Measurements from ENCODE around the gene MUC4. TPM values are rescaled to one million over a fixed set of nuclear protein-coding genes. Genes with fewer than 3 reads are reported as not detected.
"Not testable (repeated sequence)": the region's sequence is repeated elsewhere in the genome, so short reads cannot be mapped to it uniquely, and the experiment has no call there.

MUC4 gene
- total RNA-seq, 1 donor from 2014 or later, result not detected

GRCh38 chr3:195806211-195806915 is 5.4 kb downstream of the MUC4 start:
- H3K27ac Mint-ChIP-seq, result peak overlapping the region; percentile 85
- H3K9ac ChIP-seq, result no peak overlapping the region
- H3K4me3 ChIP-seq, result no peak overlapping the region
- no peaks in the 10 kb centered on the region for H3K9me3 ChIP-seq (ENCODE audit: low read depth)
- peaks cover 17% of the 10 kb centered on the region for H3F3A ChIP-seq (ENCODE audit: low read depth)
- no peaks in the 10 kb centered on the region for H3K27me3 ChIP-seq
- TF ChIP-seq EZH2phosphoT487 (IDR thresholded peaks at IDR 0.05), result no peak
- TF ChIP-seq EZH2 (IDR thresholded peaks at IDR 0.05), result no peak
- no peak for TF ChIP-seq CTCF (IDR thresholded peaks at IDR 0.05)
- peak; percentile 74 for DNase-seq (ENCODE audit: low spot score)
- peaks cover 42% of the 10 kb centered on the region for H3K4me1 Mint-ChIP-seq
- H3K27ac ChIP-seq, result peak overlapping the region; percentile 66
- H4K20me1 ChIP-seq (ENCODE audit: low read depth), result no peaks in the 10 kb centered on the region
- peaks cover 17% of the 10 kb centered on the region for H3K27me3 Mint-ChIP-seq (ENCODE audit: insufficient read depth, low read depth)
- peak overlapping the region; percentile 30 for H2AFZ ChIP-seq (replicated peaks)
- H3K36me3 ChIP-seq, result no peaks in the 10 kb centered on the region
- H3K79me2 ChIP-seq (ENCODE audit: low read depth), result no peaks in the 10 kb centered on the region
- H3K4me2 ChIP-seq, result peak overlapping the region; percentile 13
- H3K4me3 Mint-ChIP-seq, result no peak overlapping the region
- H3K4me1 ChIP-seq, result peaks cover 20% of the 10 kb centered on the region
- H3K9me3 Mint-ChIP-seq, result peaks cover 2% of the 10 kb centered on the region
- no peaks in the 10 kb centered on the region for H3K36me3 Mint-ChIP-seq

GRCh38 chr3:195805588-195805987 is 6.1 kb downstream of the MUC4 start:
- H3K9me3 ChIP-seq (ENCODE audit: low read depth); H3K4me2 ChIP-seq; H2AFZ ChIP-seq (replicated peaks); H3K36me3 ChIP-seq; H3K9me3 Mint-ChIP-seq; H4K20me1 ChIP-seq (ENCODE audit: low read depth); DNase-seq (ENCODE audit: low spot score); H3K9ac ChIP-seq; H3K36me3 Mint-ChIP-seq; H3K27ac ChIP-seq; H3K27ac Mint-ChIP-seq; H3K4me3 ChIP-seq; H3K4me3 Mint-ChIP-seq; H3K79me2 ChIP-seq (ENCODE audit: low read depth); H3K27me3 ChIP-seq: not testable (repeated sequence)
- peaks cover 39% of the 10 kb centered on the region for H3K4me1 Mint-ChIP-seq
- H3K27me3 Mint-ChIP-seq (ENCODE audit: insufficient read depth, low read depth), result peaks cover 17% of the 10 kb centered on the region
- H3F3A ChIP-seq (ENCODE audit: low read depth), result peaks cover 14% of the 10 kb centered on the region
- H3K4me1 ChIP-seq, result peaks cover 19% of the 10 kb centered on the region

GRCh38 chr3:195805181-195805580 is 6.5 kb downstream of the MUC4 start:
- no peaks in the 10 kb centered on the region for H3K79me2 ChIP-seq (ENCODE audit: low read depth)
- Mint-ChIP-seq H3K36me3 (no peaks in the 10 kb centered on the region), H3K4me3 (no peak overlapping the region), H3K4me1 (peaks cover 39% of the 10 kb centered on the region), H3K27me3 (ENCODE audit: insufficient read depth, low read depth) (peaks cover 16% of the 10 kb centered on the region), H3K27ac (no peak overlapping the region), H3K9me3 (peaks cover 2% of the 10 kb centered on the region)
- no peaks in the 10 kb centered on the region for H3K36me3 ChIP-seq
- H3K9me3 ChIP-seq (ENCODE audit: low read depth), result no peaks in the 10 kb centered on the region
- no peak overlapping the region for H3K4me2 ChIP-seq
- no peak overlapping the region for H3K9ac ChIP-seq
- H3F3A ChIP-seq (ENCODE audit: low read depth), result peaks cover 11% of the 10 kb centered on the region
- no peak for DNase-seq (ENCODE audit: low spot score)
- peaks cover 15% of the 10 kb centered on the region for H3K4me1 ChIP-seq
- no peaks in the 10 kb centered on the region for H4K20me1 ChIP-seq (ENCODE audit: low read depth)
- no peak overlapping the region for H2AFZ ChIP-seq (replicated peaks)
- H3K4me3 ChIP-seq, result no peak overlapping the region
- TF ChIP-seq EZH2 (IDR thresholded peaks at IDR 0.05), result no peak
- no peak for TF ChIP-seq EZH2phosphoT487 (IDR thresholded peaks at IDR 0.05)
- H3K27me3 ChIP-seq, result no peaks in the 10 kb centered on the region
- H3K27ac ChIP-seq, result no peak overlapping the region

- H3K4me3 ChIP-seq, result no peak overlapping the region
- no peaks in the 10 kb centered on the region for H3K9me3 ChIP-seq (ENCODE audit: low read depth)
- H3K27me3 ChIP-seq, result no peaks in the 10 kb centered on the region
- TF ChIP-seq EZH2 (IDR thresholded peaks at IDR 0.05) (no peak), CTCF (IDR thresholded peaks at IDR 0.05) (no peak), EZH2phosphoT487 (IDR thresholded peaks at IDR 0.05) (no peak)
- no peak overlapping the region for H3K27ac Mint-ChIP-seq
- H3K4me3 Mint-ChIP-seq, result no peak overlapping the region
- no peaks in the 10 kb centered on the region for H3K36me3 Mint-ChIP-seq
- H2AFZ ChIP-seq (replicated peaks), result no peak overlapping the region
- H3K4me1 ChIP-seq, result peaks cover 9% of the 10 kb centered on the region
- H3K4me1 Mint-ChIP-seq, result peaks cover 27% of the 10 kb centered on the region
- no peaks in the 10 kb centered on the region for H4K20me1 ChIP-seq (ENCODE audit: low read depth)
- H3K4me2 ChIP-seq, result no peak overlapping the region
- no peak for DNase-seq (ENCODE audit: low spot score)
- no peaks in the 10 kb centered on the region for H3K9me3 Mint-ChIP-seq
- H3K36me3 ChIP-seq, result no peaks in the 10 kb centered on the region
- H3F3A ChIP-seq (ENCODE audit: low read depth), result peaks cover 11% of the 10 kb centered on the region
- no peaks in the 10 kb centered on the region for H3K79me2 ChIP-seq (ENCODE audit: low read depth)
- no peak overlapping the region for H3K9ac ChIP-seq
- H3K27me3 Mint-ChIP-seq (ENCODE audit: insufficient read depth, low read depth), result peaks cover 11% of the 10 kb centered on the region
- no peak overlapping the region for H3K27ac ChIP-seq
Measured at GRCh38 chr3:195803289-195803908, 8.3 kb downstream of the MUC4 start.

All from neural progenitor cell (in vitro differentiated cells).